ENCODE results near the gene PALMD. TPM values are rescaled to one million over a fixed set of nuclear protein-coding genes. Genes with fewer than 3 reads are reported as not detected.
A peak's percentile ranks its signal among the peaks of the same experiment; 100 is the strongest.

The PALMD gene
- polyA plus RNA-seq, 2 of the 4 experiments (the other 2 are of a cell fraction): 0.92 to 3.1 TPM

GRCh38 chr1:99726407-99726806 lies 80.5 kb downstream of the PALMD start:
- FAIRE-seq: no peak

GRCh38 chr1:99726818-99727217 lies 80.9 kb downstream of the PALMD start:
- TF ChIP-seq MAFK (IDR thresholded peaks at IDR 0.05; ENCODE audit: partially characterized antibody): no peak
- TF ChIP-seq EP300 (IDR thresholded peaks at IDR 0.05): no peak
- TF ChIP-seq MYC (IDR thresholded peaks at IDR 0.05; ENCODE audit: borderline replicate concordance, low read length): no peak
- no peak for TF ChIP-seq POLR2A (IDR thresholded peaks at IDR 0.05; ENCODE audit: low read length)
- TF ChIP-seq CTCF (IDR thresholded peaks at IDR 0.05): no peak
- no peak for TF ChIP-seq E2F6 (IDR thresholded peaks at IDR 0.05; ENCODE audit: borderline replicate concordance, low read depth)
- TF ChIP-seq GATA3 (IDR thresholded peaks at IDR 0.05; ENCODE audit: borderline replicate concordance): no peak
- TF ChIP-seq HMGXB4 (CRISPR knock-in tag; IDR thresholded peaks at IDR 0.05; ENCODE audit: borderline replicate concordance): no peak
- TF ChIP-seq ZC3H11A (IDR thresholded peaks at IDR 0.05): no peak
- TF ChIP-seq JUNB (IDR thresholded peaks at IDR 0.05): no peak
- TF ChIP-seq FOSB (CRISPR knock-in tag; IDR thresholded peaks at IDR 0.05): no peak
- ATAC-seq: no peak
- CTCF ChIA-PET: interaction anchor here (1.2 kb wide), 1 partner anchor 14 kb away, joined by 3 read pairs; no protein-coding TSS in a partner anchor

More at GRCh38 chr1:99726407-99726806, 80.5 kb downstream of the PALMD start:
- DNase-seq (ENCODE audit: low read depth in 1 of 2, low spot score in 1 of 2): no peak
- no peaks in the 10 kb centered on the region for H3K9me3 ChIP-seq
- WGBS (ENCODE audit: missing lambda C conversion rate): 90% methylated on average over 1 of the region's 1 CpG
- H3K4me3 ChIP-seq: no peak overlapping the region
- TF ChIP-seq EP300 (IDR thresholded peaks at IDR 0.05) (no peak), HEYL (CRISPR knock-in tag; IDR thresholded peaks at IDR 0.05) (no peak), JUN (IDR thresholded peaks at IDR 0.05) (no peak), HES2 (IDR thresholded peaks at IDR 0.05) (no peak), CHD4 (IDR thresholded peaks at IDR 0.05; ENCODE audit: borderline replicate concordance) (no peak), RAD21 (conservative IDR thresholded peaks at IDR 0.05 in 1 of 2, IDR thresholded peaks at IDR 0.05 in 1 of 2) (no peak)
- no peak overlapping the region for H3K27ac ChIP-seq
- ChIA-PET CTCF (interaction anchor here (1.2 kb wide), 1 partner anchor 14 kb away, joined by 3 read pairs; no protein-coding TSS in a partner anchor), POLR2A (no interaction called here)
- no peaks in the 10 kb centered on the region; the same call in 2 of the 3 replicates for H3K4me1 ChIP-seq
- H3K4me2 ChIP-seq: no peak overlapping the region
- ATAC-seq: no peak

GRCh38 chr1:99727575-99728185 lies 81.8 kb downstream of the PALMD start:
- ChIA-PET CTCF (no interaction called here), POLR2A (no interaction called here)
- DNase-seq (ENCODE audit: low read depth in 1 of 2, low spot score in 1 of 2) (no peak), FAIRE-seq (no peak), ATAC-seq (no peak)
- Histone ChIP-seq H3K27ac (no peak overlapping the region), H3K4me1 (no peaks in the 10 kb centered on the region; the same call in 2 of the 3 replicates), H3K4me2 (no peak overlapping the region), H3K4me3 (no peak overlapping the region), H3K9me3 (no peaks in the 10 kb centered on the region)
- WGBS (ENCODE audit: missing lambda C conversion rate): 58% methylated on average over 4 of the region's 4 CpGs
- TF ChIP-seq MYC (IDR thresholded peaks at IDR 0.05; ENCODE audit: borderline replicate concordance, low read length) (no peak), MAFK (IDR thresholded peaks at IDR 0.05; ENCODE audit: partially characterized antibody) (peak; percentile 30)

More at GRCh38 chr1:99726818-99727217, 80.9 kb downstream of the PALMD start:
- H3K4me1 ChIP-seq: no peaks in the 10 kb centered on the region; the same call in 2 of the 3 replicates
- WGBS (ENCODE audit: missing lambda C conversion rate): 70% methylated on average over 2 of the region's 2 CpGs
- H3K27ac ChIP-seq: no peak overlapping the region
- POLR2A ChIA-PET: no interaction called here
- FAIRE-seq: no peak
- H3K4me2 ChIP-seq: no peak overlapping the region
- H3K9me3 ChIP-seq: no peaks in the 10 kb centered on the region
- no peak overlapping the region for H3K4me3 ChIP-seq
- DNase-seq (ENCODE audit: low read depth in 1 of 2, low spot score in 1 of 2): no peak

Data from A549 (cell line).